ENCODE results near the gene ACD.
A peak's percentile ranks its signal among the peaks of the same experiment; 100 is the strongest.

ACD gene

GRCh38 chr16:67663877-67664222, 3.8 kb upstream of the ACD start:
- DNase-seq (ENCODE audit: insufficient read length, low spot score) (no peak), FAIRE-seq (no peak)
- TF ChIP-seq POU2F2 (IDR thresholded peaks at IDR 0.05; ENCODE audit: low read depth, low read length) = no peak
- no peak for TF ChIP-seq PAX5 (IDR thresholded peaks at IDR 0.05; ENCODE audit: insufficient read depth, low read length, severe bottlenecking)
- TF ChIP-seq POLR2A (IDR thresholded peaks at IDR 0.05; ENCODE audit: low read depth, low read length) = no peak
- no peak for TF ChIP-seq TAF1 (IDR thresholded peaks at IDR 0.05; ENCODE audit: low read depth, low read length)
- TF ChIP-seq SPI1 (IDR thresholded peaks at IDR 0.05; ENCODE audit: low read depth, low read length) = no peak
- TF ChIP-seq POLR2AphosphoS5 (IDR thresholded peaks at IDR 0.05; ENCODE audit: low read depth, low read length) = no peak

DNA sequence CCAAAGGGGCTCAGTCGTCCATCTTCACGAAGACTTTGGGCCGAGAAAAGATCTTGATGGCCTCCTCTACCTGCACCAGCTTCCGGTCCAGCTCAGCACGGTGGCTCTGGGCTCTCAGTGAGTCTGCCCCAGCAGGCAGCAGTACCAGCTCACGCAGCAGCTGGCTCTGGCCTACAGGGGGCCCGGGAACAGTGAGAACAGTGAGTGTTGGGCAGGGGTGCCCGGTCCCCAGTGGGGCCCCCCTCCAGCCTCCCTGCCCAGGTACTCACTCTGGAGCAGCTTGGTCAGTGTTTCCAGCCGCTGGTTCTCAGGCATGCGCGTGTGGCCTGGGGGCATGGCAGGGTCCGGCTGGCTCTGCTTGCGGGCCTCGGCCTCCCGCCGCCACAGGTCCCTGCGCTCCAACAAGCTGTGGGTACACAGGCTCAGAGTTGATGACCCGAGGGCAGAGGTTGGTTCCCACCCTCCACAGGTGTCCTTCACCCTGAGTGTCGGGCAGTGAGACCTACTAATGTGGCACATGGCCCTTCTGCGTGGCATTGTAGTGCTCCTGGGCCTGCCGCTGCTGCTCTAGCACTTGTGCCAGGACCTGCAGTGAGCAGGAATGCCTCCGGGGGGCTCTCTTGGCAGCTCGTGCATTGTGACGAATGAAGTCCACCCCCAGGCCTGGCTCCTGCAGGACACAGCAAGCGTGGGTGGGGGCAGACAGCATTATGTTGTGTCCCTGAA, 3.3 kb upstream of the ACD start:
- TF ChIP-seq PAX5 (IDR thresholded peaks at IDR 0.05; ENCODE audit: insufficient read depth, low read length, severe bottlenecking) = no peak
- TF ChIP-seq SPI1 (IDR thresholded peaks at IDR 0.05; ENCODE audit: low read depth, low read length) = no peak
- TF ChIP-seq POLR2AphosphoS5 (IDR thresholded peaks at IDR 0.05; ENCODE audit: low read depth, low read length) = no peak
- no peak for TF ChIP-seq POU2F2 (IDR thresholded peaks at IDR 0.05; ENCODE audit: low read depth, low read length)
- no peak for TF ChIP-seq TAF1 (IDR thresholded peaks at IDR 0.05; ENCODE audit: low read depth, low read length)
- no peak for TF ChIP-seq POLR2A (IDR thresholded peaks at IDR 0.05; ENCODE audit: low read depth, low read length)
- DNase-seq (ENCODE audit: insufficient read length, low spot score) (no peak), FAIRE-seq (no peak)

- DNase-seq (ENCODE audit: insufficient read length, low spot score) = no peak
- no peak for FAIRE-seq
- TF ChIP-seq POU2F2 (IDR thresholded peaks at IDR 0.05; ENCODE audit: low read depth, low read length) = no peak
- TF ChIP-seq POLR2AphosphoS5 (IDR thresholded peaks at IDR 0.05; ENCODE audit: low read depth, low read length) = no peak
- TF ChIP-seq TAF1 (IDR thresholded peaks at IDR 0.05; ENCODE audit: low read depth, low read length) = no peak
- no peak for TF ChIP-seq SPI1 (IDR thresholded peaks at IDR 0.05; ENCODE audit: low read depth, low read length)
- no peak for TF ChIP-seq PAX5 (IDR thresholded peaks at IDR 0.05; ENCODE audit: insufficient read depth, low read length, severe bottlenecking)
- no peak for TF ChIP-seq POLR2A (IDR thresholded peaks at IDR 0.05; ENCODE audit: low read depth, low read length)
These were observed 2.6 kb upstream of the ACD start for GRCh38 chr16:67662653-67663010.

DNA sequence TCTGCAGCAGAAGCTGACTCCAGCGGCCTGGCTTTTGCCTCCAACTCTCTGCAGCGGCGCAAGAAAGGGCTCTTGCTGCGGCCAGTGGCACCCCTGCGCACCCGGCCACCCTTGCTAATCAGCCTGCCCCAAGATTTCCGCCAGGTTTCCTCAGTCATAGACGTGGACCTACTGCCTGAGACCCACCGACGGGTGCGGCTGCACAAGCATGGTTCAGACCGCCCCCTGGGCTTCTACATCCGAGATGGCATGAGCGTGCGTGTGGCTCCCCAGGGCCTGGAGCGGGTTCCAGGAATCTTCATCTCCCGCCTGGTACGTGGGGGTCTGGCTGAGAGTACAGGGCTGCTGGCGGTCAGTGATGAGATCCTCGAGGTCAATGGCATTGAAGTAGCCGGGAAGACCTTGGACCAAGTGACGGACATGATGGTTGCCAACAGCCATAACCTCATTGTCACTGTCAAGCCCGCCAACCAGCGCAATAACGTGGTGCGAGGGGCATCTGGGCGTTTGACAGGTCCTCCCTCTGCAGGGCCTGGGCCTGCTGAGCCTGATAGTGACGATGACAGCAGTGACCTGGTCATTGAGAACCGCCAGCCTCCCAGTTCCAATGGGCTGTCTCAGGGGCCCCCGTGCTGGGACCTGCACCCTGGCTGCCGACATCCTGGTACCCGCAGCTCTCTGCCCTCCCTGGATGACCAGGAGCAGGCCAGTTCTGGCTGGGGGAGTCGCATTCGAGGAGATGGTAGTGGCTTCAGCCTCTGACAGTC, 2.0 kb upstream of the ACD start:
- no peak for DNase-seq (ENCODE audit: insufficient read length, low spot score)
- no peak for FAIRE-seq
- TF ChIP-seq SPI1 (IDR thresholded peaks at IDR 0.05; ENCODE audit: low read depth, low read length) (no peak), POLR2AphosphoS5 (IDR thresholded peaks at IDR 0.05; ENCODE audit: low read depth, low read length) (no peak), PAX5 (IDR thresholded peaks at IDR 0.05; ENCODE audit: insufficient read depth, low read length, severe bottlenecking) (no peak), POU2F2 (IDR thresholded peaks at IDR 0.05; ENCODE audit: low read depth, low read length) (no peak)

- FAIRE-seq (peak; percentile 52), DNase-seq (ENCODE audit: insufficient read length, low spot score) (no peak)
- no peak for TF ChIP-seq SPI1 (IDR thresholded peaks at IDR 0.05; ENCODE audit: low read depth, low read length)
- TF ChIP-seq PAX5 (IDR thresholded peaks at IDR 0.05; ENCODE audit: insufficient read depth, low read length, severe bottlenecking) = no peak
- no peak for TF ChIP-seq TAF1 (IDR thresholded peaks at IDR 0.05; ENCODE audit: low read depth, low read length)
- no peak for TF ChIP-seq POLR2AphosphoS5 (IDR thresholded peaks at IDR 0.05; ENCODE audit: low read depth, low read length)
- no peak for TF ChIP-seq POU2F2 (IDR thresholded peaks at IDR 0.05; ENCODE audit: low read depth, low read length)
- TF ChIP-seq POLR2A (IDR thresholded peaks at IDR 0.05; ENCODE audit: low read depth, low read length) = no peak
These were observed 1.2 kb upstream of the ACD start for GRCh38 chr16:67661101-67661761.

DNA sequence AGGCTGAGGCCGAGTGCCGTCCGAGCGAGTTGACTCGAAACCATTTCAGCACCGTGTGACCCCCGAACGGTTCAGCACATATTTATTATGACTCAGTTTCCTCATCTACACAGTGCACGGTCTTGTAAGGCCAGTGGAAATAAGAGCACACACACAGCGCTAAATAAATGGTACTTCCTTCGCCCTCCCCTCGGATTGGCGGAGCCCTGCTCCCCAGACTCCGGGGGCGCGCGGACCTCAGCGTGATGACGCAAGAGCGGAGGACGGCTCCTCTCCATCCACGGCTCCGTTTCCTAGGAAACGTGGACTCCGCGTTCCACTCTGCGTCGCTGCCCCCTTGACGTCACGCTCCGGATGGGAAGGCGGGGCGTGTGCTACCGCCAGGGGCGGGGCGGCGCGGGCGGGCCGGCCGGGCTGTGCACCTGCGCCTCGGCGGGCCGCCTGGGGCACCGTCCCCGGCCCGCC, 536 bp upstream of the ACD start, which contains the start of gene PARD6A:
Gene PARD6A, plus strand, starts transcription at position 397 of the 465 bp plus-strand sequence. CDS start 79 bp downstream, outside the sequence.
- TF ChIP-seq POU2F2 (IDR thresholded peaks at IDR 0.05; ENCODE audit: low read depth, low read length) = no peak
- TF ChIP-seq PAX5 (IDR thresholded peaks at IDR 0.05; ENCODE audit: insufficient read depth, low read length, severe bottlenecking) = peak; percentile 33
- FAIRE-seq (peak; percentile 100), DNase-seq (ENCODE audit: insufficient read length, low spot score) (peak; percentile 100)

- no peak for FAIRE-seq
- no peak for DNase-seq (ENCODE audit: insufficient read length, low spot score)
- no peak for TF ChIP-seq PAX5 (IDR thresholded peaks at IDR 0.05; ENCODE audit: insufficient read depth, low read length, severe bottlenecking)
- no peak for TF ChIP-seq POU2F2 (IDR thresholded peaks at IDR 0.05; ENCODE audit: low read depth, low read length)
- TF ChIP-seq POLR2A (IDR thresholded peaks at IDR 0.05; ENCODE audit: low read depth, low read length) = no peak
- no peak for TF ChIP-seq TAF1 (IDR thresholded peaks at IDR 0.05; ENCODE audit: low read depth, low read length)
- TF ChIP-seq POLR2AphosphoS5 (IDR thresholded peaks at IDR 0.05; ENCODE audit: low read depth, low read length) = no peak
- no peak for TF ChIP-seq SPI1 (IDR thresholded peaks at IDR 0.05; ENCODE audit: low read depth, low read length)
These were observed 998 bp downstream of the ACD start for GRCh38 chr16:67658849-67659674.

GRCh38 chr16:67657751-67658518, 2.1 kb downstream of the ACD start:
- DNase-seq (ENCODE audit: insufficient read length, low spot score) (no peak), FAIRE-seq (no peak)
- no peak for TF ChIP-seq POU2F2 (IDR thresholded peaks at IDR 0.05; ENCODE audit: low read depth, low read length)
- TF ChIP-seq POLR2AphosphoS5 (IDR thresholded peaks at IDR 0.05; ENCODE audit: low read depth, low read length) = peak; percentile 12; the same call in 1 of the 2 replicates
